Stomach smooth muscle (tissue), 2 donors: ENCODE data around the gene MYO5B.

Source experiments
- H3K27ac ChIP-seq: one replicate; pipeline ENCODE4 v1.7.0; 2013; ENCODE audit warnings: mild to moderate bottlenecking, low read length, inconsistent platforms
- H3K27me3 ChIP-seq, 2 donors: one replicate each; pipeline ENCODE4 v1.7.0; 2013; ENCODE audit warnings: low read length in 2 of 2; ENCODE audit not compliant: insufficient read depth in 2 of 2, control insufficient read depth in 1 of 2
- H3K36me3 ChIP-seq, 2 donors: one replicate each; pipeline ENCODE4 v1.7.0; 2013; ENCODE audit warnings: low read length in 2 of 2; ENCODE audit not compliant: control insufficient read depth in 2 of 2, insufficient read depth in 2 of 2
- H3K4me1 ChIP-seq: one replicate; pipeline ENCODE4 v1.7.0; 2013; ENCODE audit warnings: low read length; ENCODE audit not compliant: control insufficient read depth, insufficient read depth
- H3K4me3 ChIP-seq, 2 donors: one replicate each; pipeline ENCODE4 v1.7.0; 2013; ENCODE audit warnings: low read length in 2 of 2
- H3K9ac ChIP-seq, 2 donors: one replicate each; pipeline ENCODE4 v1.7.0; 2013; ENCODE audit warnings: low read length in 2 of 2, mild to moderate bottlenecking in 1 of 2
- H3K9me3 ChIP-seq, 2 donors: one replicate each; pipeline ENCODE4 v1.7.0; 2013; ENCODE audit warnings: low read length in 2 of 2; ENCODE audit not compliant: control insufficient read depth in 2 of 2
- donor health status: healthy.
- donor health status: Pancreatic carcinoma.

Gene MYO5B

GRCh38 chr18:50201476-50202018 lies 6.6 kb upstream of the MYO5B start:
- peaks cover 2% of the 10 kb centered on the region for H3K4me1 ChIP-seq
- H3K4me3 ChIP-seq = no peak overlapping the region
- no peaks in the 10 kb centered on the region for H3K9me3 ChIP-seq
- no peak overlapping the region for H3K9ac ChIP-seq
- no peaks in the 10 kb centered on the region for H3K36me3 ChIP-seq
- no peak overlapping the region for H3K27ac ChIP-seq
- peaks cover 14 to 18% of the 10 kb centered on the region in 2 donors for H3K27me3 ChIP-seq

- peaks cover 2% of the 10 kb centered on the region for H3K4me1 ChIP-seq
- H3K9me3 ChIP-seq = no peaks in the 10 kb centered on the region
- no peak overlapping the region for H3K27ac ChIP-seq
- no peak overlapping the region for H3K9ac ChIP-seq
- peaks cover 29 to 30% of the 10 kb centered on the region in 2 donors for H3K27me3 ChIP-seq
- H3K4me3 ChIP-seq = no peak overlapping the region
- H3K36me3 ChIP-seq = no peaks in the 10 kb centered on the region
Measured at GRCh38 chr18:50199921-50200320, 5.0 kb upstream of the MYO5B start.

GRCh38 chr18:50199346-50199855 lies 4.5 kb upstream of the MYO5B start:
- H3K27me3 ChIP-seq = peaks cover 29 to 34% of the 10 kb centered on the region in 2 donors
- no peak overlapping the region for H3K4me3 ChIP-seq
- peaks cover 6% of the 10 kb centered on the region for H3K4me1 ChIP-seq
- H3K36me3 ChIP-seq = no peaks in the 10 kb centered on the region
- no peak overlapping the region for H3K9ac ChIP-seq
- no peak overlapping the region for H3K27ac ChIP-seq
- H3K9me3 ChIP-seq = no peaks in the 10 kb centered on the region

GRCh38 chr18:50196261-50196660 lies 1.3 kb upstream of the MYO5B start:
- no peak overlapping the region for H3K9ac ChIP-seq
- no peaks in the 10 kb centered on the region for H3K9me3 ChIP-seq
- H3K27me3 ChIP-seq = peaks cover 42 to 56% of the 10 kb centered on the region in 2 donors
- H3K4me1 ChIP-seq = peaks cover 8% of the 10 kb centered on the region
- no peak overlapping the region for H3K4me3 ChIP-seq
- H3K36me3 ChIP-seq = no peaks in the 10 kb centered on the region
- no peak overlapping the region for H3K27ac ChIP-seq

GRCh38 chr18:50195689-50196088 lies 742 bp upstream of the MYO5B start:
- Histone ChIP-seq H3K9me3 (no peaks in the 10 kb centered on the region), H3K4me1 (peaks cover 8% of the 10 kb centered on the region), H3K27ac (no peak overlapping the region), H3K4me3 (no peak overlapping the region), H3K27me3 (peaks cover 42 to 56% of the 10 kb centered on the region in 2 donors), H3K36me3 (no peaks in the 10 kb centered on the region), H3K9ac (no peak overlapping the region)

- Histone ChIP-seq H3K9ac (no peak overlapping the region), H3K27me3 (peaks cover 39 to 56% of the 10 kb centered on the region in 2 donors), H3K9me3 (no peaks in the 10 kb centered on the region), H3K4me1 (peaks cover 8% of the 10 kb centered on the region), H3K36me3 (no peaks in the 10 kb centered on the region), H3K4me3 (peak overlapping the region; percentile 34 to 65), H3K27ac (no peak overlapping the region)
Measured at GRCh38 chr18:50193796-50194630, 934 bp downstream of the MYO5B start.

- Histone ChIP-seq H3K9ac (no peak overlapping the region), H3K9me3 (no peaks in the 10 kb centered on the region), H3K4me1 (peaks cover 8% of the 10 kb centered on the region), H3K36me3 (no peaks in the 10 kb centered on the region), H3K4me3 (no peak overlapping the region), H3K27me3 (peaks cover 35 to 50% of the 10 kb centered on the region in 2 donors), H3K27ac (no peak overlapping the region)
Measured at GRCh38 chr18:50192995-50193795, 1.8 kb downstream of the MYO5B start.

- no peaks in the 10 kb centered on the region for H3K9me3 ChIP-seq
- no peak overlapping the region for H3K9ac ChIP-seq
- peaks cover 8% of the 10 kb centered on the region for H3K4me1 ChIP-seq
- no peaks in the 10 kb centered on the region for H3K36me3 ChIP-seq
- H3K27me3 ChIP-seq = peaks cover 25 to 38% of the 10 kb centered on the region in 2 donors
- no peak overlapping the region for H3K27ac ChIP-seq
- H3K4me3 ChIP-seq = no peak overlapping the region
Measured at GRCh38 chr18:50190926-50191325, 4.0 kb downstream of the MYO5B start.

GRCh38 chr18:50190236-50190635 lies 4.7 kb downstream of the MYO5B start:
- Histone ChIP-seq H3K36me3 (no peaks in the 10 kb centered on the region), H3K9ac (no peak overlapping the region), H3K4me1 (peaks cover 8% of the 10 kb centered on the region), H3K27ac (no peak overlapping the region), H3K27me3 (peaks cover 18 to 31% of the 10 kb centered on the region in 2 donors), H3K9me3 (no peaks in the 10 kb centered on the region), H3K4me3 (no peak overlapping the region)

GRCh38 chr18:50189160-50189559 lies 5.8 kb downstream of the MYO5B start:
- H3K4me3 ChIP-seq = no peak overlapping the region
- H3K9me3 ChIP-seq = no peaks in the 10 kb centered on the region
- peaks cover 16 to 24% of the 10 kb centered on the region in 2 donors for H3K27me3 ChIP-seq
- peaks cover 2% of the 10 kb centered on the region for H3K4me1 ChIP-seq
- no peak overlapping the region for H3K27ac ChIP-seq
- H3K36me3 ChIP-seq = no peaks in the 10 kb centered on the region
- H3K9ac ChIP-seq = no peak overlapping the region
